Adipose tissue (tissue), 3 donors: Measurements from ENCODE around the gene BTAF1. TPM values are rescaled to one million over a fixed set of nuclear protein-coding genes. Genes with fewer than 3 reads are reported as not detected.

Experiments used
- H3K27ac ChIP-seq: one replicate; pipeline ENCODE4 v1.5.1; 2013; ENCODE audit warnings: low read depth, low read length
- WGBS, 3 donors: extraction: QIAGEN DNeasy Blood & Tissue Kit; methylation state at CpG; one replicate each; pipeline ENCODE4 v1.1.7; 2013; 5-methylcytosine and 5-hydroxymethylcytosine counted together
- polyA plus RNA-seq, 3 donors: library from polyadenylated mRNA; stranded (reverse); fragments of 200-250 nt; gene quantifications; one replicate each; pipeline ENCODE4 v1.2.3, GENCODE V29; 2013
- donor health status: healthy with polysubstance abuse.
- donor health status: Bipolar disorder and iron deficiency.
- donor health status: healthy.

BTAF1 gene
- polyA plus RNA-seq, 3 donors = 5.6 to 13.5 (median 5.8) TPM

- 98 to 99% (median 99%) methylated on average over 2 of the region's 2 CpGs for WGBS, 3 donors
- no peak overlapping the region for H3K27ac ChIP-seq
Measured at GRCh38 chr10:91953600-91954160, 30.1 kb downstream of the BTAF1 start.

DNA sequence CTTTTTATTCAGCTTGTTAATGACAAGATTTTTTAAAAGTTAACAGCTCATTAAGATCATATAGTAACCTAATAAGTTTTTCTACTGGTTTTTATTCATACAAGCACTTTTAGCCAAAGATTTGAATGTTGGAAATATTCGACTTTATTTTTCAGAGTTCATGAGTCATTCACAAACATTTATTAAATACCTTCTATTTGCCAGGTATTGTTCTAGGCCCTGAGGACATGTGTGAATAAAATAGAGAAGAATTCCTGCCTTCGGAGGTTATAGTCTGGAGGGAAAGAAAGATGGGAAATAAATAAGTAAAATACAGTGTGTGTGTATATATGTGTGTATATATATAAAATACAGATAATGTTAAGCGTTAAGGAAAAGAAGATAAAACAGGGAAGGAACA is 31.5 kb downstream of the BTAF1 start:
- H3K27ac ChIP-seq = no peak overlapping the region
- WGBS, 3 donors = 74 to 91% (median 88%) methylated on average over 3 of the region's 3 CpGs

DNA sequence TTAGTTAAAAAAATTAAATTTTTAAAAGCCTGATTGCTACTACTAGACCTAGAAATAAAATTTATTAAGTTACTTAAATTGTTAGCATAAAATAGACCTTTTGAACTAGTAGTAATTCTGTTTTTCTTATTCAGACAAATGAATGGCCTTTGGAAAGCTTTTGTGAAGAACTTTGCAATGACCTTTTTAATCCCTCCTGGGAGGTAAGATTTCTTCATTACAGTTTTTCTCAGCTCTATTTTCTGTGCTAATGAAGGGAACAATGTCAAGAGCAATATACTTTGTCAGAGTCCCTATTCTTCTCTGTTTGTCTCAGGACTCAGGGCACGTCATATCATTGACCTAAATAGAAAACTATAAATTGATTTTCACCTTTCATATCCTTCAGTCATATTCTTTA is 33.5 kb downstream of the BTAF1 start:
- WGBS, 3 donors = 82 to 94% (median 91%) methylated on average over 1 of the region's 1 CpG
- no peak overlapping the region for H3K27ac ChIP-seq

GRCh38 chr10:91969297-91969696 is 45.7 kb downstream of the BTAF1 start:
- H3K27ac ChIP-seq = no peak overlapping the region
- 92 to 96% (median 94%) methylated on average over 4 of the region's 4 CpGs for WGBS, 3 donors

GRCh38 chr10:91974960-91975359 is 51.4 kb downstream of the BTAF1 start:
- WGBS, 3 donors = 91 to 94% (median 94%) methylated on average over 2 of the region's 2 CpGs
- H3K27ac ChIP-seq = no peak overlapping the region

DNA sequence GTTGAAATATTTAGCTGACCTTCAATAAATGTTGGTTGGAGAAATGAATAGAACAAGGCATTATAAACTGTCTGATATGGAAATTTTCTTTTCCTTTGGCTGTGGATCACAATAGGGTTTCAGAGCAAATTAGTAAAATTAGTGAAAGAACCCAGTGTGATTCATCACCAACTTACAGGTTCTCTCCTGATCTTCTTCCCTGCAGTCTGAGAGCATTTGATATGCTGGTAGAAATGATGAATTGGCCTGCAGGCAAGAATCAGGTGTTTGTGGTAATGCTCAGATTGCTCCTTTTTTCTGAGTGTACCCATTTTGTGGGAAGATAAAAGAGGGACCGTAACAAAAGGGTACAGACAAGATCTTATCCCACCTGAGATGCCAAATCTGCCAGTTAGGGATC is 51.9 kb downstream of the BTAF1 start:
- H3K27ac ChIP-seq = no peak overlapping the region
- WGBS, 3 donors = 98 to 100% (median 100%) methylated on average over 1 of the region's 1 CpG

DNA sequence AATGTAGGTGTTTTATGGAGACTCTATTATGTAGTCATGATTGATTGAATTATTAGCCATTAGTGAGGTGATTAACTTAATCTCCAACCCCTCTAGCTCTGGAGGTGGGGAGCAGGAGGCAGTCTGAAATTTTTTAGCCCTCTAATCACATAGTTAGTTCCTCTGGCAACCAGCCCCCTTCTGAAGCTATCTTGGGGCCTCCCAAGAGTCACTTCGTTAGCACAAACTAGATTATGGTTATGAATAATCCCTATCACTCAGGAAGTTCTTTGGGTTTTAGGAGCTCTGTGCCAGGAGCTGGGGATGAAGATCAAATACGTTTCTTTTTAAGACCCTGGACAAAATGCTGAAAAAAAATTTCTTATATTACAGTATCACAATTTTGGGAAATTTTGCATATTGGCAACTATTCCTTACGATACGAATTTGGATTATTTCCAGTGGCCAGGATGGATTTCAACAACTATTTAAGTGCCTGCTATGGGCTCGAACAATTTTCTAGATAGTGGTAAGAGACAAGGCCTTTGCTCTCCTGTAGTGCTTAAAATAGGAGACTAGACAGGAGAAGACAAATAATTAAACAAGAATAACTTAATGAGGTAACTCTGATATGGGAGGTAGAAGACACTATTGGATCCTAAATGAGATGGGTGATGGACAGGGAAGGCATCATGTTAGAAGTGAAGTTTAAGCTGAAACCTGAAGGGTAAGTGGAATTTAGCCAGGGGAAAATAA is 52.9 kb downstream of the BTAF1 start:
- WGBS, 3 donors = 79 to 93% (median 85%) methylated on average over 5 of the region's 5 CpGs
- no peak overlapping the region for H3K27ac ChIP-seq

DNA sequence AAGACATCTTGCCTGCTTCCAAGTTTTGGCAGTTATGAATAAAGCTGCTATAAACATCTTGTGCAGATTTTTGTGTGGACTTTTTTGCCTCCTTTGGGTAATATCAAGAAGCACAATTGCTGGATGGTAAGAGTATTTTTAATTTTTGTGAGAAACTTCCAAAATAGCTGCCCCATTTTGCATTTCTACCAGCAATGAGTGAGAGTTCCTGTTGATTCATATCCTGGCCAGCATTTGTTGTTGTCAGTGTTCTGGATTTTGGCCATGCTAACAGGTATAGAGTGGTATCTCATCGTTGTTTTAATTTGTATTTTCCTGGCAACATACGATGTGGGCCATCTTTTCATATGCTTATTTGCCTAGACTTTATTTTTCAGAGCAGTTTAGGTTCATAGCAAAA is 53.9 kb downstream of the BTAF1 start:
- 84 to 92% (median 85%) methylated on average over 2 of the region's 2 CpGs for WGBS, 3 donors
- H3K27ac ChIP-seq = no peak overlapping the region

DNA sequence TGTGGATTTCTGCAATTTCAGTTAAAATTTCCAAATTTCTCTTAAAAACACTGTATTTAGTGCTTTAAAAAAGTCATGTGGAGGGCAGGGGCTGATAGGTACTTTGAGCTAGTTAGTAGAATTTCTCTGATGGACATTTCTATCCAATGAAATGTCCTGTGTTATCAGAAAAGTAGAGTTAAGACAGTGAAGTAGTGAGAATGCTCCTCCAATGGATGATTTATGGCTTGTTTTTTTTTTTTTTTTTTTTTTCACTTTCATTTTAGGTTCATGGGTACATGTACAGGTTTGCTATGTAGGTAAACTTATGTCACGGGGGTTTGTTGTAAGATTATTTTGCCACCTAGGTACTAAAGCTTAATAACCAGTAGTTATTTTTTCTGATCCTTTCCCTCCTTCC is 55.0 kb downstream of the BTAF1 start:
- no peak overlapping the region for H3K27ac ChIP-seq
- WGBS, 3 donors = 100% methylated on average over 1 of the region's 1 CpG

DNA sequence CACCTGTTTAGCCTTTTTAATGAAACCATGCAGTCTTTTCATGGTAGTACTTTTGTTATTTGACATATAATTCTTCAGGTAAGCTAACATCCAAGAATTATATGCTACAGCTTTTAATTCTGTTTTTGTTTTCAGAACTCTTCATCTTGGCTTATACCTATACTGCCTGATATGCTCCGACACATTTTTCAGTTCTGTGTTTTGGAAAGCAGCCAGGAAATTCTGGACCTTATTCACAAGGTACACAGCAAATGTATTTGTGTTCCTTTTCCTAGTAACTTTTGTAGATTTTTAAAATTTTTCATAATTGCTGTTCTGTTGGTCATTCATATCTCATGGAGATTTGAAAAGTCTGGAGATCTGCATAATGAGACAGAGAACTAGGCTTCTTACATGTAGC is 56.7 kb downstream of the BTAF1 start:
- H3K27ac ChIP-seq = no peak overlapping the region
- 22 to 68% (median 60%) methylated on average over 1 of the region's 1 CpG for WGBS, 3 donors

GRCh38 chr10:91983416-91983815 is 59.8 kb downstream of the BTAF1 start:
- H3K27ac ChIP-seq = no peak overlapping the region

GRCh38 chr10:91987397-91988037 is 63.9 kb downstream of the BTAF1 start:
- WGBS, 3 donors = 74 to 89% (median 79%) methylated on average over 8 of the region's 8 CpGs

GRCh38 chr10:91992031-91992430 is 68.5 kb downstream of the BTAF1 start:
- WGBS, 3 donors = 91 to 94% (median 93%) methylated on average over 1 of the region's 1 CpG
- no peak overlapping the region for H3K27ac ChIP-seq

More at GRCh38 chr10:91987397-91988037, 63.9 kb downstream of the BTAF1 start:
- no peak overlapping the region for H3K27ac ChIP-seq

DNA sequence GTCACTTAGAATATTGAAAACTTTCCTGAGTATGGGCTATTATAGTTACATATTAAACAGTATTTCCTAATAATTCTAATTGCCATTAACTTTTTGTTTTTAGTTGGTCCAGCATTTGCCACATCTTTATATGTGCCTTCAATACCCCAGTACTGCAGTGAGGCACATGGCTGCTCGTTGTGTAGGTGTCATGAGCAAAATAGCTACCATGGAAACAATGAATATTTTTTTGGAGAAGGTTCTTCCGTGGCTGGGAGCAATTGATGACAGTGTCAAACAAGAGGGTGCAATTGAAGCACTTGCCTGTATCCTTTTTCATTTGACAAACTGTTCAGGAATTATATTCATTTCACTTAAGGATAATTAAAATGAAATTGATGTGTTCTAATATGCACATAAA is 72.7 kb downstream of the BTAF1 start:
- 69 to 75% (median 73%) methylated on average over 2 of the region's 2 CpGs for WGBS, 3 donors
- no peak overlapping the region for H3K27ac ChIP-seq

DNA sequence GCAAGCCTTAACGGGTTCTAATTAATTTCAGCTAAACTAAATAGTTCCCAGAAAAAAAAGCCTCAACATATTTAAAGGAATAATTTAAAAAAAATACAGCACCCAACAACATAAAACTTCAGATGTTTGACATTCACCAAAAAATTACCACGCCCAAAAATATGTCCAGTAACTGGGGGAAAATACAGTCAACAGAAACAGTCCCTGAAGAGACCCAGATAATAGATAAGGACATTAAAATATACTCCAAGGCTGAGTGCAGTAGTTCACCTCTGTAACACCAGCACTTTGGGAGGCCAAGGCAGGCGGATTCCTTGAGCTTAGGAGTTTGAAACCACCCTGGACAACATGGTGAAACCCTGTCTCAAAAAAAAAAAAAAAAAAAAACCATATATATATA is 78.0 kb downstream of the BTAF1 start:
- WGBS, 3 donors = 97 to 100% (median 98%) methylated on average over 3 of the region's 3 CpGs
- H3K27ac ChIP-seq = no peak overlapping the region

- WGBS, 3 donors = 95 to 100% (median 97%) methylated on average over 2 of the region's 2 CpGs
- H3K27ac ChIP-seq = no peak overlapping the region
Measured at GRCh38 chr10:92001995-92002394, 78.4 kb downstream of the BTAF1 start.

GRCh38 chr10:92003258-92003657 is 79.7 kb downstream of the BTAF1 start:
- WGBS, 3 donors = 83 to 92% (median 83%) methylated on average over 2 of the region's 2 CpGs

GRCh38 chr10:92005978-92006377 is 82.4 kb downstream of the BTAF1 start:
- H3K27ac ChIP-seq = no peak overlapping the region
- 92 to 98% (median 92%) methylated on average over 1 of the region's 1 CpG for WGBS, 3 donors

More at GRCh38 chr10:92003258-92003657, 79.7 kb downstream of the BTAF1 start:
- H3K27ac ChIP-seq = no peak overlapping the region

GRCh38 chr10:92009445-92009844 is 85.9 kb downstream of the BTAF1 start:
- 92 to 96% (median 95%) methylated on average over 1 of the region's 1 CpG for WGBS, 3 donors
- no peak overlapping the region for H3K27ac ChIP-seq
